ENCODE results near the gene AGBL4.

AGBL4 gene

GRCh38 chr1:48619539-48619938, 1404.2 kb downstream of the AGBL4 start:
- ChIA-PET POLR2A (ENCODE audit: low non-redundant PET) (no interaction called here), CTCF (interaction anchor here (0.6 kb wide), 1 partner anchor 376 kb away, joined by 4 read pairs; no protein-coding TSS in a partner anchor)
- no peak for TF ChIP-seq CTCF (conservative IDR thresholded peaks at IDR 0.05; ENCODE audit: low read depth)
- peak; percentile 56 for DNase-seq (ENCODE audit: low spot score)
- no peak overlapping the region for H3K27ac ChIP-seq

- ChIA-PET POLR2A (ENCODE audit: low non-redundant PET) (no interaction called here), CTCF (no interaction called here)
- TF ChIP-seq CTCF (conservative IDR thresholded peaks at IDR 0.05; ENCODE audit: low read depth), result no peak
- no peak overlapping the region for H3K27ac ChIP-seq
- DNase-seq (ENCODE audit: low spot score), result no peak
Observed at GRCh38 chr1:48617252-48617651, 1406.5 kb downstream of the AGBL4 start.

- DNase-seq (ENCODE audit: low spot score), result no peak
- ChIA-PET POLR2A (ENCODE audit: low non-redundant PET) (no interaction called here), CTCF (interaction anchor here (0.8 to 1.0 kb wide), 2 partner anchors 9 to 57 kb away, joined by 3 read pairs; no protein-coding TSS in a partner anchor)
- H3K27ac ChIP-seq, result no peak overlapping the region
- TF ChIP-seq CTCF (conservative IDR thresholded peaks at IDR 0.05; ENCODE audit: low read depth), result no peak
Observed at GRCh38 chr1:48616710-48617109, 1407.0 kb downstream of the AGBL4 start.

- ChIA-PET POLR2A (ENCODE audit: low non-redundant PET) (no interaction called here), CTCF (no interaction called here)
- H3K27ac ChIP-seq, result no peak overlapping the region
- no peak for TF ChIP-seq CTCF (conservative IDR thresholded peaks at IDR 0.05; ENCODE audit: low read depth)
- no peak for DNase-seq (ENCODE audit: low spot score)
Observed at GRCh38 chr1:48611841-48612240, 1411.9 kb downstream of the AGBL4 start.

GRCh38 chr1:48610628-48611542, 1412.9 kb downstream of the AGBL4 start:
- TF ChIP-seq CTCF (conservative IDR thresholded peaks at IDR 0.05; ENCODE audit: low read depth), result no peak
- ChIA-PET CTCF (no interaction called here), POLR2A (ENCODE audit: low non-redundant PET) (no interaction called here)
- H3K27ac ChIP-seq, result no peak overlapping the region
- no peak for DNase-seq (ENCODE audit: low spot score)

- ChIA-PET POLR2A (ENCODE audit: low non-redundant PET) (no interaction called here), CTCF (no interaction called here)
- no peak for DNase-seq (ENCODE audit: low spot score)
- H3K27ac ChIP-seq, result no peak overlapping the region
- TF ChIP-seq CTCF (conservative IDR thresholded peaks at IDR 0.05; ENCODE audit: low read depth), result no peak
Observed at GRCh38 chr1:48608882-48609281, 1414.9 kb downstream of the AGBL4 start.

Measured in RWPE1 (cell line).